HG03060 (cell line): Measurements from ENCODE around the gene CERS6.

Experiments
- ATAC-seq: cut with Tn5 transposase; IDR thresholded peaks from one replicate; pipeline ENCODE4 v1.9.1; 2021; ENCODE audit warnings: low read depth, moderate number of reproducible peaks; ENCODE audit not compliant: unreplicated experiment

CERS6 gene

GRCh38 chr2:168441214-168441872 lies 14.7 kb upstream of the CERS6 start:
- ATAC-seq = no peak

- no peak for ATAC-seq
Observed at GRCh38 chr2:168443818-168444217, 12.3 kb upstream of the CERS6 start.

- ATAC-seq = no peak
Observed at GRCh38 chr2:168445960-168446359, 10.1 kb upstream of the CERS6 start.

- ATAC-seq = no peak
Observed at GRCh38 chr2:168448980-168449379, 7.1 kb upstream of the CERS6 start.

- ATAC-seq = no peak
Observed at GRCh38 chr2:168449419-168449818, 6.7 kb upstream of the CERS6 start.

GRCh38 chr2:168450171-168450570 lies 5.9 kb upstream of the CERS6 start:
- no peak for ATAC-seq

- no peak for ATAC-seq
Observed at GRCh38 chr2:168450732-168451131, 5.3 kb upstream of the CERS6 start.

GRCh38 chr2:168452781-168453180 lies 3.3 kb upstream of the CERS6 start:
- ATAC-seq = no peak

GRCh38 chr2:168453404-168453803 lies 2.7 kb upstream of the CERS6 start:
- ATAC-seq = no peak

GRCh38 chr2:168454737-168455644 lies 1.1 kb upstream of the CERS6 start:
- ATAC-seq = no peak

GRCh38 chr2:168456521-168457189 lies 583 bp downstream of the CERS6 start:
- ATAC-seq = peak; percentile 4

- ATAC-seq = no peak
Observed at GRCh38 chr2:168457190-168457895, 1.3 kb downstream of the CERS6 start.

GRCh38 chr2:168458139-168458538 lies 2.1 kb downstream of the CERS6 start:
- ATAC-seq = no peak

GRCh38 chr2:168459256-168459655 lies 3.2 kb downstream of the CERS6 start:
- no peak for ATAC-seq

GRCh38 chr2:168460571-168460970 lies 4.5 kb downstream of the CERS6 start:
- no peak for ATAC-seq

GRCh38 chr2:168461178-168461941 lies 5.3 kb downstream of the CERS6 start:
- ATAC-seq = no peak

GRCh38 chr2:168461942-168462331 lies 5.9 kb downstream of the CERS6 start:
- no peak for ATAC-seq

GRCh38 chr2:168462543-168463045 lies 6.5 kb downstream of the CERS6 start:
- ATAC-seq = no peak

GRCh38 chr2:168465594-168465993 lies 9.5 kb downstream of the CERS6 start:
- no peak for ATAC-seq
